A549 (cell line): ENCODE data around the gene PSMD6. TPM values are rescaled to one million over a fixed set of nuclear protein-coding genes. Genes with fewer than 3 reads are reported as not detected.

Source experiments
- ATAC-seq, 2 experiments: fragments of 200-7000 bp in 1 of 2; fragments of >200 bp in 1 of 2; cut with Nextera tagmentation in 1 of 2; cut with Tn5 transposase in 1 of 2; 3 replicates each; pipeline versions ENCODE4 v1.8.0 to v1.9.1; 2018 to 2020; ENCODE audit warnings: mild to moderate bottlenecking in 1 of 2, moderate library complexity in 1 of 2
- CTCF ChIA-PET: fragments of 300-600 bp; sonication (Branson Sonifier 250); formaldehyde crosslinking; extraction: SDS; loops from one replicate; lab custom pipeline; 2021; ENCODE audit warnings: antibody characterized with exemption, inconsistent platforms; lab: Yijun Ruan, JAX
- POLR2A ChIA-PET: fragments of 350-600 bp; formaldehyde crosslinking; extraction: SDS; loops from one replicate; lab custom pipeline; 2021; ENCODE audit warnings: antibody characterized with exemption, inconsistent platforms; lab: Yijun Ruan, JAX
- DNase-seq, 2 experiments: peaks; one replicate each; pipeline versions ENCODE4 v3.0.0 to v3.0.0-alpha.2; 2011 to 2016; ENCODE audit warnings: low read depth in 1 of 2, low spot score in 1 of 2
- FAIRE-seq: peaks from 2 replicates; lab custom pipeline; 2011; peaks lifted over from hg19 to GRCh38; lab: Jason Lieb, UNC
- H3K27ac ChIP-seq, 2 experiments: fragments of >200 bp; sonication (Bioruptor Twin); formaldehyde crosslinking; 3 replicates each; pipeline ENCODE4 v1.5.1; 2016 to 2017
- H3K4me1 ChIP-seq: fragments of >200 bp; sonication (Bioruptor Twin); formaldehyde crosslinking; 3 replicates; pipeline ENCODE4 v1.6.1; 2016
- H3K4me2 ChIP-seq: fragments of >200 bp; sonication (Bioruptor Twin); formaldehyde crosslinking; 3 replicates; pipeline ENCODE4 v1.6.1; 2016
- H3K4me3 ChIP-seq: fragments of >200 bp; sonication (Bioruptor Twin); formaldehyde crosslinking; 3 replicates; pipeline ENCODE4 v1.5.1; 2016
- H3K9me3 ChIP-seq: fragments of >200 bp; sonication (Bioruptor Twin); formaldehyde crosslinking; 3 replicates; pipeline ENCODE4 v1.6.1; 2016
- CBX8 ChIP-seq: fragments of 200-600 bp; sonication (generic); IDR thresholded peaks from 2 replicates; pipeline ENCODE4 v1.6.1; 2016
- CEBPB ChIP-seq, 2 experiments: fragments of >200 bp in 1 of 2; sonication (Bioruptor Twin) in 1 of 2; formaldehyde crosslinking in 1 of 2; IDR thresholded peaks; 2 replicates each; pipeline ENCODE4 v1.6.1; 2012 to 2016
- CTCF ChIP-seq: fragments of >200 bp; sonication (Bioruptor Twin); formaldehyde crosslinking; IDR thresholded peaks from 3 replicates; pipeline ENCODE4 v1.5.1; 2016
- FOSB ChIP-seq: fragments of 250-450 bp; sonication (Bioruptor Pico); IDR thresholded peaks from 2 replicates; pipeline ENCODE4 v1.5.0; 2020; ENCODE audit warnings: mild to moderate bottlenecking, moderate library complexity
- FOSL2 ChIP-seq, 2 experiments: fragments of 450-650 bp in 1 of 2; fragments of >200 bp in 1 of 2; sonication (Bioruptor Twin) in 1 of 2; formaldehyde crosslinking; IDR thresholded peaks; 2 replicates each; pipeline versions ENCODE4 v1.5.0 to v1.6.1; 2016 to 2020; ENCODE audit warnings: mild to moderate bottlenecking in 1 of 2, moderate library complexity in 1 of 2
- GATA3 ChIP-seq: IDR thresholded peaks from 2 replicates; pipeline ENCODE4 v1.6.1; 2012; ENCODE audit warnings: borderline replicate concordance
- HOXB13 ChIP-seq: fragments of 250-450 bp; sonication (Bioruptor Pico); IDR thresholded peaks from 2 replicates; pipeline ENCODE4 v1.5.0; 2020; ENCODE audit warnings: low read depth, mild to moderate bottlenecking, moderate library complexity
- JUN ChIP-seq, 2 experiments: fragments of >200 bp; sonication (Bioruptor Twin); formaldehyde crosslinking; IDR thresholded peaks; 2 replicates in 1 of 2; 3 replicates in 1 of 2; pipeline ENCODE4 v1.6.1; 2016 to 2017
- MAFK ChIP-seq: fragments of 450-650 bp; IDR thresholded peaks from 2 replicates; pipeline ENCODE4 v1.6.1; 2014; ENCODE audit not compliant: partially characterized antibody
- MAZ ChIP-seq: fragments of 150-350 bp; IDR thresholded peaks from 2 replicates; pipeline ENCODE4 v1.6.1; 2014; ENCODE audit warnings: antibody characterized with exemption, low read depth, low read length, borderline replicate concordance
- NPAS2 ChIP-seq: fragments of 250-450 bp; sonication (Bioruptor Pico); IDR thresholded peaks from 2 replicates; pipeline ENCODE4 v1.8.0; 2022; ENCODE audit warnings: mild to moderate bottlenecking, moderate library complexity, borderline replicate concordance
- POLR2A ChIP-seq: IDR thresholded peaks from 2 replicates; pipeline ENCODE4 v1.6.1; 2012; ENCODE audit warnings: mild to moderate bottlenecking, low read length
- RCOR1 ChIP-seq: fragments of 150-350 bp; IDR thresholded peaks from 2 replicates; pipeline ENCODE4 v1.6.1; 2014; ENCODE audit warnings: antibody characterized with exemption, low read length, low read depth
- REST ChIP-seq: fragments of 200-600 bp; sonication (generic); IDR thresholded peaks from 2 replicates; pipeline ENCODE4 v1.6.1; 2016; ENCODE audit warnings: antibody characterized with exemption, mild to moderate bottlenecking, moderate library complexity
- RFX5 ChIP-seq: fragments of 450-650 bp; IDR thresholded peaks from 2 replicates; pipeline ENCODE4 v1.7.1; 2014; ENCODE audit warnings: antibody characterized with exemption, mild to moderate bottlenecking, moderate library complexity
- SREBF2 ChIP-seq: fragments of 450-650 bp; IDR thresholded peaks from 2 replicates; pipeline ENCODE4 v1.6.1; 2014; ENCODE audit warnings: mild to moderate bottlenecking, moderate library complexity
- ZC3H11A ChIP-seq: fragments of 450-650 bp; IDR thresholded peaks from 2 replicates; pipeline ENCODE4 v1.6.1; 2014; ENCODE audit warnings: antibody characterized with exemption, mild to moderate bottlenecking
- ZFP36 ChIP-seq: fragments of 450-650 bp; IDR thresholded peaks from 2 replicates; pipeline ENCODE4 v1.6.1; 2014; ENCODE audit warnings: borderline replicate concordance; ENCODE audit not compliant: partially characterized antibody
- ZNF302 ChIP-seq: fragments of 250-450 bp; sonication (Bioruptor Pico); IDR thresholded peaks from 2 replicates; pipeline ENCODE4 v1.9.0; 2021; ENCODE audit warnings: inconsistent platforms, mild to moderate bottlenecking, moderate library complexity
- WGBS: methylation state at CpG from one replicate; pipeline ENCODE4 v1.1.6; 2017; ENCODE audit errors: missing lambda C conversion rate; 5-methylcytosine and 5-hydroxymethylcytosine counted together
- polyA plus RNA-seq, 4 experiments: library from polyadenylated mRNA; depleted of rRNA in 3 of 4; stranded (reverse); fragments of >200 nt; fragmentation: RNase III in 1 of 4; extraction: RNeasy Plus Mini Kit Qiagen cat#74134 plus additional on column Dnase treatment in 1 of 4; gene quantifications; 2 replicates in 3 of 4; 3 replicates in 1 of 4; pipeline ENCODE4 v1.2.3, GENCODE V29; 2011 to 2017
- TF ChIP-seq, protein P1 (sequence below): IDR thresholded peaks from 2 replicates; pipeline ENCODE4 v1.6.1; 2012
- TF ChIP-seq, protein P2 (sequence below): fragments of 250-450 bp; sonication (Bioruptor Pico); IDR thresholded peaks from 2 replicates; pipeline ENCODE4 v1.5.0; 2021; ENCODE audit warnings: mild to moderate bottlenecking, moderate library complexity, borderline replicate concordance

PSMD6 gene
- polyA plus RNA-seq, 2 of the 4 experiments (the other 2 are of a cell fraction), result 76.8 to 117 TPM

DNA sequence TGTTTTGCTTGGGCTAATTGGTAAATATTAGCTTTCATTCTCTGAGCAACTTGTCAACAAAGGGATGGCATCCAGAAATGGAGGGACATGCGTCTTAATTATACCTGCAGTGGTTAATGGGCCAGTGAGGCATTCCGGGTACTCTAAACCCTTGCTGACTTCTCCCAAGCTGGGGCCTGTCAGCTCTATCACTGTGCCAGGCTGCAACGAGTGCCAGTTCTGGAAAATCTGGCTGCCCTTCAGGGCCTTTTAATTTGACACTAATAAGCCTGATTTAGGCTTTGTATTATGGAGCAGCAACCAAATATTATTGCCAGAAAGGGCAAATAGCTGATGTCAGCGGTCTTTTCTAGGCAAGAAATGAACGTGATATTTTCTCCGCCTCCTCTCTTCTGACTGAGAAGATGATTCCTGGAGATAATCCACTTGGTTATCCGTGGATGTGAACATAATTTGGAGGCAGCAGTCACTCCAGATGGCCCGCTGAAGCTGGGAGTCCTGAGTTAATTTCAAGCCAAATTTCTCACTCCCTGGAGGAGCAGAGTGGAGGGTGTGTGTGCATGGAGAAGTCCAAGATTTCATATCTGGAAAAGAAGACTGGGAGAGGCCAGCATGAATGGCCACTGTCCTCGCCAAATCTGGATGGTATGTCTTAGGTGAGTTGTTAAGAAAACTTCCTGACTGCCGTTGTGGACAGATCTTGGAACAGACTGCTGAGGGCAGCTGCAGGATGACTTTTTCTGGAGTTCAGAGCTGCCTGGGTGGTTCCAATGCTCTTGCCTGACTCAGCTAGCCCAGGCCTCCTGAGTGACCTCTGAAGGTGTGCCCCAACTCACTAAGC is 44.4 kb upstream of the PSMD6 start:
- no peak for FAIRE-seq
- no peak for DNase-seq
- TF ChIP-seq MAZ, result no peak
- peak; percentile 86 for TF ChIP-seq MAFK
- TF ChIP-seq, all 56 proteins: peak for 1
- Histone ChIP-seq H3K4me2 (no peak overlapping the region), H3K4me3 (no peak overlapping the region), H3K9me3 (peaks cover 13% of the 10 kb centered on the region; the same call in 2 of the 3 replicates), H3K27ac (peak overlapping the region; percentile 59 to 96), H3K4me1 (peaks cover 28% of the 10 kb centered on the region)
- ATAC-seq, result no peak
- POLR2A ChIA-PET, result no interaction called here
- WGBS, result 76% methylated on average over 10 of the region's 10 CpGs
- CTCF ChIA-PET, result interaction anchor here (0.7 kb wide), 1 partner anchor 417 kb away, joined by 3 read pairs; no protein-coding TSS in a partner anchor

GRCh38 chr3:64064804-64065203 is 41.5 kb upstream of the PSMD6 start:
- CTCF ChIA-PET, result interaction anchor here (0.6 to 4.9 kb wide), 2 partner anchors 35 to 335 kb away, joined by 3 to 27 read pairs; no protein-coding TSS in a partner anchor
- H3K4me3 ChIP-seq, result no peak overlapping the region
- H3K4me2 ChIP-seq, result no peak overlapping the region
- ATAC-seq (no peak), DNase-seq (no peak), FAIRE-seq (no peak)
- POLR2A ChIA-PET, result no interaction called here
- 94% methylated on average over 2 of the region's 2 CpGs for WGBS
- TF ChIP-seq CBX8 (no peak), ZNF302 (no peak), CTCF (no peak), ZC3H11A (no peak), FOSB (CRISPR knock-in tag) (no peak), RCOR1 (no peak), HOXB13 (CRISPR knock-in tag) (no peak), NPAS2 (no peak), RFX5 (no peak), FOSL2 (IDR thresholded peaks at IDR 0.05) (no peak), FOSL2 (CRISPR knock-in tag; IDR thresholded peaks at IDR 0.05) (no peak), CEBPB (IDR thresholded peaks at IDR 0.05) (no peak), POLR2A (no peak), ZFP36 (no peak), JUN (IDR thresholded peaks at IDR 0.05) (no peak)
- TF ChIP-seq, protein P1, sequence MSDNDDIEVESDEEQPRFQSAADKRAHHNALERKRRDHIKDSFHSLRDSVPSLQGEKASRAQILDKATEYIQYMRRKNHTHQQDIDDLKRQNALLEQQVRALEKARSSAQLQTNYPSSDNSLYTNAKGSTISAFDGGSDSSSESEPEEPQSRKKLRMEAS, result no peak
- TF ChIP-seq, all 56 proteins: peak for 0
- Histone ChIP-seq H3K4me1 (peaks cover 40% of the 10 kb centered on the region), H3K27ac (peak overlapping the region; percentile 96 to 97), H3K9me3 (peaks cover 16% of the 10 kb centered on the region; the same call in 2 of the 3 replicates)

DNA sequence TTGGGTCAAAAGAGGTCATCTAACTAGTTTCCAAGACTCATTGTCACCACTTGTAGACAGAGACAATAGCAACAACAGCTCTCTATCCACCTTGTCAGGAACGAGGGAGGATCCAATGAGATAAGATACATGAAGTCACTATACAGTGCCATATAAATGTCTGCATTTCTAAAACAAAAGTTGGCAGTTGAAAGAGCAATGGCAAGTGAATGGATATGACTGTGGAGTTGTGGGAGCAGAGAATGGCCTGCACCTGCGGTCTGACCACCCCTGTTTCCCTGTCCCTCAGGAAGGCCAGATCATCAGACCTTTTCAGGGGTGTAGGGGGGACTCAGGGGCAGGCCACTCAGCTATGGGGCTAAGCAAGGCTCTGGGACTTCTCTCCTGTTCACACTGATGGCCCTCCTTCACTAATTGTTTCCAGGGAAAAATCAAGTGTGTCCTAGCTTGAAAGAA is 40.7 kb upstream of the PSMD6 start:
- POLR2A ChIA-PET, result interaction anchor here (1.0 to 2.1 kb wide), 2 partner anchors 21 to 25 kb away, joined by 6 to 9 read pairs; no protein-coding TSS in a partner anchor
- FAIRE-seq, result no peak
- WGBS, result 21% methylated on average over 2 of the region's 2 CpGs

More for the DNA sequence above, 40.7 kb upstream of the PSMD6 start:
- Histone ChIP-seq H3K4me3 (no peak overlapping the region), H3K9me3 (peaks cover 16% of the 10 kb centered on the region; the same call in 2 of the 3 replicates), H3K4me1 (peaks cover 40% of the 10 kb centered on the region), H3K4me2 (peak overlapping the region; percentile 66), H3K27ac (peak overlapping the region; percentile 96 to 97)
- CTCF ChIA-PET, result interaction anchor here (0.5 to 4.9 kb wide), 5 partner anchors 34 to 341 kb away, joined by 3 to 27 read pairs (median 3); partner anchors contain the start of gene PSMD6
- ATAC-seq, result peak; percentile 63 to 81
- no peak for DNase-seq
- TF ChIP-seq SREBF2 (no peak), ZNF302 (no peak), GATA3 (no peak), REST (no peak), ZC3H11A (no peak), FOSB (CRISPR knock-in tag) (no peak)
- TF ChIP-seq, protein P2, sequence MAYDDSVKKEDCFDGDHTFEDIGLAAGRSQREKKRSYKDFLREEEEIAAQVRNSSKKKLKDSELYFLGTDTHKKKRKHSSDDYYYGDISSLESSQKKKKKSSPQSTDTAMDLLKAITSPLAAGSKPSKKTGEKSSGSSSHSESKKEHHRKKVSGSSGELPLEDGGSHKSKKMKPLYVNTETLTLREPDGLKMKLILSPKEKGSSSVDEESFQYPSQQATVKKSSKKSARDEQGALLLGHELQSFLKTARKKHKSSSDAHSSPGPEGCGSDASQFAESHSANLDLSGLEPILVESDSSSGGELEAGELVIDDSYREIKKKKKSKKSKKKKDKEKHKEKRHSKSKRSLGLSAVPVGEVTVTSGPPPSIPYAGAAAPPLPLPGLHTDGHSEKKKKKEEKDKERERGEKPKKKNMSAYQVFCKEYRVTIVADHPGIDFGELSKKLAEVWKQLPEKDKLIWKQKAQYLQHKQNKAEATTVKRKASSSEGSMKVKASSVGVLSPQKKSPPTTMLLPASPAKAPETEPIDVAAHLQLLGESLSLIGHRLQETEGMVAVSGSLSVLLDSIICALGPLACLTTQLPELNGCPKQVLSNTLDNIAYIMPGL, result no peak
- TF ChIP-seq, protein P1, result no peak
